Fibroblast of the aortic adventitia (primary cell): Measurements from ENCODE around the gene USP17L19. TPM values are rescaled to one million over a fixed set of nuclear protein-coding genes. Genes with fewer than 3 reads are reported as not detected.
"Not testable (repeated sequence)": the region's sequence is repeated elsewhere in the genome, so short reads cannot be mapped to it uniquely, and the experiment has no call there.

Experiments used
- DNase-seq: peaks from one replicate; pipeline ENCODE4 v3.0.0-alpha.2; 2010; ENCODE audit warnings: low read depth
- H3K4me3 ChIP-seq: 2 replicates; pipeline ENCODE4 v1.5.1; 2011; ENCODE audit warnings: low read depth, mild to moderate bottlenecking, control low read depth, low read length, moderate library complexity
- total RNA-seq: library from RNA; depleted of rRNA; stranded (reverse); fragments of >200 nt; gene quantifications from 2 replicates; pipeline ENCODE4 v1.2.3, GENCODE V29; 2012; ENCODE audit warnings: low replicate concordance

USP17L19 gene, protein sequence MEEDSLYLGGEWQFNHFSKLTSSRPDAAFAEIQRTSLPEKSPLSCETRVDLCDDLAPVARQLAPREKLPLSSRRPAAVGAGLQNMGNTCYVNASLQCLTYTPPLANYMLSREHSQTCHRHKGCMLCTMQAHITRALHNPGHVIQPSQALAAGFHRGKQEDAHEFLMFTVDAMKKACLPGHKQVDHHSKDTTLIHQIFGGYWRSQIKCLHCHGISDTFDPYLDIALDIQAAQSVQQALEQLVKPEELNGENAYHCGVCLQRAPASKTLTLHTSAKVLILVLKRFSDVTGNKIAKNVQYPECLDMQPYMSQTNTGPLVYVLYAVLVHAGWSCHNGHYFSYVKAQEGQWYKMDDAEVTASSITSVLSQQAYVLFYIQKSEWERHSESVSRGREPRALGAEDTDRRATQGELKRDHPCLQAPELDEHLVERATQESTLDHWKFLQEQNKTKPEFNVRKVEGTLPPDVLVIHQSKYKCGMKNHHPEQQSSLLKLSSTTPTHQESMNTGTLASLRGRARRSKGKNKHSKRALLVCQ
- not detected in 2 replicates for total RNA-seq

DNA sequence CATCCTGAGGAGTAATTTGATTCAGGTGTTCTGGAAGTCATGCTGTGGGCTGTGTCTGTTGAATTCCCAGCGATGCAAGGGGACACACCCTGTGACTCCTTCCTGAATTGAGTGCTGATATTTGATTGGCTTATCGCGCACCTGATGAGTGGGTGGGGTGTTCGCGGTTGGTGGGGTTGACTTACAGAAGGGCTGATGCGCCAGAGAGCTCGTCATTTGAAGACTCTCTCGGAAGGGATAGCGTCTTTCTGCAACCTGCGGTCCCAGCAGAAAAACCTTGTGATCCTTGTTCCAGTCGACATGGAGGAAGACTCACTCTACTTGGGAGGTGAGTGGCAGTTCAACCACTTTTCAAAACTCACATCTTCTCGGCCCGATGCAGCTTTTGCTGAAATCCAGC, at the start of gene USP17L19:
USP17L19 (plus strand) TSS at position 301 of the 400 bp plus-strand sequence; CDS start at position 301, 0 bp downstream.
- not testable (repeated sequence) for H3K4me3 ChIP-seq, DNase-seq

DNA sequence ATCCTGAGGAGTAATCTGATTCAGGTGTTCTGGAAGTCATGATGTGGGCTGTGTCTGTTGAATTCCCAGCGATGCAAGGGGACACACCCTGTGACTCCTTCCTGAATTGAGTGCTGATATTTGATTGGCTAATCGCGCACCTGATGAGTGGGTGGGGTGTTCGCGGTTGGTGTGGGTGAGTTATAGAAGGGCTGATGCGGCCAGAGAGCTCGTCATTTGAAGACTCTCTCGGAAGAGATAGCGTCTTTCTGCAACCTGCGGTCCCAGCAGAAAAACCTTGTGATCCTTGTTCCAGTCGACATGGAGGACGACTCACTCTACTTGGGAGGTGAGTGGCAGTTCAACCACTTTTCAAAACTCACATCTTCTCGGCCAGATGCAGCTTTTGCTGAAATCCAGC, 42.8 kb upstream of the USP17L19 start, which contains the start of gene USP17L10:
USP17L10 (plus strand) TSS at position 301 of the 400 bp plus-strand sequence; CDS start at position 301, 0 bp downstream.
- not testable (repeated sequence) for DNase-seq, H3K4me3 ChIP-seq

DNA sequence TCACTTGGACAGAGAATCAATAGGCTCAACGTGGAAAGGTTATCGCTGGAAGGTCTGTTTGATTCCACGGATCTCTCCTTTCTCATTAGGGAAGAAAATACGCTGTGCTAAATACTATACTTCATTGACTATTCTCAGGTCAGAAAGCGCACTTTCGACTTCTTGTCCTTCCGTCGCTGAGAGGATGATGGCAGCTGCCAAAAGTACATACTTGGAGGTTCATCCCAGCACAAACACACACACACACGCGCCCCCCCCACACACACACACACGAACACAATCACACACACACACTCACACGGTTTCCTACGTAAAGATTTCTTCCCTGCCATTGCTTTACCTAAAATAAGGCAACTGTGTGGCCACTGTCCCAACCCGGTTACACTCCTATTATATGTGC, 38.5 kb upstream of the USP17L19 start:
- H3K4me3 ChIP-seq, DNase-seq: not testable (repeated sequence)

DNA sequence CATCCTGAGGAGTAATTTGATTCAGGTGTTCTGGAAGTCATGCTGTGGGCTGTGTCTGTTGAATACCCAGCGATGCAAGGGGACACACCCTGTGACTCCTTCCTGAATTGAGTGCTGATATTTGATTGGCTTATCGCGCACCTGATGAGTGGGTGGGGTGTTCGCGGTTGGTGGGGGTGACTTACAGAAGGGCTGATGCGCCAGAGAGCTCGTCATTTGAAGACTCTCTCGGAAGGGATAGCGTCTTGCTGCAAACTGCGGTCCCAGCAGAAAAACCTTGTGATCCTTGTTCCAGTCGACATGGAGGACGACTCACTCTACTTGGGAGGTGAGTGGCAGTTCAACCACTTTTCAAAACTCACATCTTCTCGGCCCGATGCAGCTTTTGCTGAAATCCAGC, 38.1 kb upstream of the USP17L19 start, which contains the start of gene USP17L11:
USP17L11 (plus strand) TSS at position 301 of the 400 bp plus-strand sequence; CDS start at position 301, 0 bp downstream.
- not testable (repeated sequence) for DNase-seq, H3K4me3 ChIP-seq

DNA sequence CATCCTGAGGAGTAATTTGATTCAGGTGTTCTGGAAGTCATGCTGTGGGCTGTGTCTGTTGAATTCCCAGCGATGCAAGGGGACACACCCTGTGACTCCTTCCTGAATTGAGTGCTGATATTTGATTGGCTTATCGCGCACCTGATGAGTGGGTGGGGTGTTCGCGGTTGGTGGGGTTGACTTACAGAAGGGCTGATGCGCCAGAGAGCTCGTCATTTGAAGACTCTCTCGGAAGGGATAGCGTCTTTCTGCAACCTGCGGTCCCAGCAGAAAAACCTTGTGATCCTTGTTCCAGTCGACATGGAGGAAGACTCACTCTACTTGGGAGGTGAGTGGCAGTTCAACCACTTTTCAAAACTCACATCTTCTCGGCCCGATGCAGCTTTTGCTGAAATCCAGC, 33.3 kb upstream of the USP17L19 start, which contains the start of gene USP17L12:
USP17L12 (plus strand) TSS at position 301 of the 400 bp plus-strand sequence; CDS start at position 301, 0 bp downstream.
- DNase-seq, H3K4me3 ChIP-seq: not testable (repeated sequence)

DNA sequence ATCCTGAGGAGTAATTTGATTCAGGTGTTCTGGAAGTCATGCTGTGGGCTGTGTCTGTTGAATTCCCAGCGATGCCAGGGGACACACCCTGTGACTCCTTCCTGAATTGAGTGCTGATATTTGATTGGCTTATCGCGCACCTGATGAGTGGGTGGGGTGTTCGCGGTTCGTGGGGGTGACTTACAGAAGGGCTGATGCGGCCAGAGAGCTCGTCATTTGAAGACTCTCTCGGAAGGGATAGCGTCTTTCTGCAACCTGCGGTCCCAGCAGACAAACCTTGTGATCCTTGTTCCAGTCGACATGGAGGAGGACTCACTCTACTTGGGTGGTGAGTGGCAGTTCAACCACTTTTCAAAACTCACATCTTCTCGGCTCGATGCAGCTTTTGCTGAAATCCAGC, 28.6 kb upstream of the USP17L19 start, which contains the start of gene USP17L13:
USP17L13 (plus strand) TSS at position 301 of the 400 bp plus-strand sequence; CDS start at position 301, 0 bp downstream.
- H3K4me3 ChIP-seq, DNase-seq: not testable (repeated sequence)

DNA sequence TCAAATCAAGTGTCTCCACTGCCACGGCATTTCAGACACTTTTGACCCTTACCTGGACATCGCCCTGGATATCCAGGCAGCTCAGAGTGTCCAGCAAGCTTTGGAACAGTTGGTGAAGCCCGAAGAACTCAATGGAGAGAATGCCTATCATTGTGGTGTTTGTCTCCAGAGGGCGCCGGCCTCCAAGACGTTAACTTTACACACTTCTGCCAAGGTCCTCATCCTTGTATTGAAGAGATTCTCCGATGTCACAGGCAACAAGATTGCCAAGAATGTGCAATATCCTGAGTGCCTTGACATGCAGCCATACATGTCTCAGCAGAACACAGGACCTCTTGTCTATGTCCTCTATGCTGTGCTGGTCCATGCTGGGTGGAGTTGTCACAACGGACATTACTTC, 22.9 kb upstream of the USP17L19 start:
- not testable (repeated sequence) for H3K4me3 ChIP-seq

DNA sequence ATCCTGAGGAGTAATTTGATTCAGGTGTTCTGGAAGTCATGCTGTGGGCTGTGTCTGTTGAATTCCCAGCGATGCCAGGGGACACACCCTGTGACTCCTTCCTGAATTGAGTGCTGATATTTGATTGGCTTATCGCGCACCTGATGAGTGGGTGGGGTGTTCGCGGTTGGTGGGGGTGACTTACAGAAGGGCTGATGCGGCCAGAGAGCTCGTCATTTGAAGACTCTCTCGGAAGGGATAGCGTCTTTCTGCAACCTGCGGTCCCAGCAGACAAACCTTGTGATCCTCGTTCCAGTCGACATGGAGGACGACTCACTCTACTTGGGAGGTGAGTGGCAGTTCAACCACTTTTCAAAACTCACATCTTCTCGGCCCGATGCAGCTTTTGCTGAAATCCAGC, 19.1 kb upstream of the USP17L19 start, which contains the start of gene USP17L15:
USP17L15 (plus strand) TSS at position 301 of the 400 bp plus-strand sequence; CDS start at position 301, 0 bp downstream.
- H3K4me3 ChIP-seq, DNase-seq: not testable (repeated sequence)

More for the DNA sequence above, 22.9 kb upstream of the USP17L19 start:
- not testable (repeated sequence) for DNase-seq

DNA sequence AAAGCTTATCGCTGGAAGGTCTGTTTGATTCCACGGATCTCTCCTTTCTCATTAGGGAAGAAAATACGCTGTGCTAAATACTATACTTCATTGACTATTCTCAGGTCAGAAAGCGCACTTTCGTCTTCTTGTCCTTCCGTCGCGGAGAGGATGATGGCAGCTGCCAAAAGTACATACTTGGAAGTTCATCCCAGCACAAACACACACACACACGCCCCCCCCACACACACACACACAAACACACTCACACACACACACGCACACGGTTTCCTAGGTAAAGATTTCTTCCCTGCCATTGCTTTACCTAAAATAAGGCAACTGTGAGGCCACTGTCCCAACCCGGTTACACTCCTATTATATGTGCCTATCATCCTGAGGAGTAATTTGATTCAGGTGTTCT, 14.7 kb upstream of the USP17L19 start:
- H3K4me3 ChIP-seq, DNase-seq: not testable (repeated sequence)

DNA sequence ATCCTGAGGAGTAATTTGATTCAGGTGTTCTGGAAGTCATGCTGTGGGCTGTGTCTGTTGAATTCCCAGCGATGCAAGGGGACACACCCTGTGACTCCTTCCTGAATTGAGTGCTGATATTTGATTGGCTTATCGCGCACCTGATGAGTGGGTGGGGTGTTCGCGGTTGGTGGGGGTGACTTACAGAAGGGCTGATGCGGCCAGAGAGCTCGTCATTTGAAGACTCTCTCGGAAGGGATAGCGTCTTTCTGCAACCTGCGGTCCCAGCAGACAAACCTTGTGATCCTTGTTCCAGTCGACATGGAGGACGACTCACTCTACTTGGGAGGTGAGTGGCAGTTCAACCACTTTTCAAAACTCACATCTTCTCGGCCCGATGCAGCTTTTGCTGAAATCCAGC, 9.6 kb upstream of the USP17L19 start, which contains the start of gene USP17L17:
USP17L17 (plus strand) TSS at position 301 of the 400 bp plus-strand sequence; CDS start at position 301, 0 bp downstream.
- DNase-seq, H3K4me3 ChIP-seq: not testable (repeated sequence)

DNA sequence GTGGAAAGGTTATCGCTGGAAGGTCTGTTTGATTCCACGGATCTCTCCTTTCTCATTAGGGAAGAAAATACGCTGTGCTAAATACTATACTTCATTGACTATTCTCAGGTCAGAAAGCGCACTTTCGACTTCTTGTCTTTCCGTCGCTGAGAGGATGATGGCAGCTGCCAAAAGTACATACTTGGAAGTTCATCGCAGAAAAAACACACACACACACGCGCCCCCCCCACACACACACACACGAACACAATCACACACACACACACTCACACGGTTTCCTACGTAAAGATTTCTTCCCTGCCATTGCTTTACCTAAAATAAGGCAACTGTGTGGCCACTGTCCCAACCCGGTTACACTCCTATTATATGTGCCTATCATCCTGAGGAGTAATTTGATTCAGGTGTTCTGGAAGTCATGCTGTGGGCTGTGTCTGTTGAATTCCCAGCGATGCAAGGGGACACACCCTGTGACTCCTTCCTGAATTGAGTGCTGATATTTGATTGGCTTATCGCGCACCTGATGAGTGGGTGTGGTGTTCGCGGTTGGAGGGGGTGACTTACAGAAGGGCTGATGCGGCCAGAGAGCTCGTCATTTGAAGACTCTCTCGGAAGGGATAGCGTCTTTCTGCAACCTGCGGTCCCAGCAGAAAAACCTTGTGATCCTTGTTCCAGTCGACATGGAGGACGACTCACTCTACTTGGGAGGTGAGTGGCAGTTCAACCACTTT, 5.1 kb upstream of the USP17L19 start, which contains the start of gene USP17L18:
USP17L18 (plus strand) TSS at position 678 of the 728 bp plus-strand sequence; CDS start at position 678, 0 bp downstream.
- H3K4me3 ChIP-seq, DNase-seq: not testable (repeated sequence)

DNA sequence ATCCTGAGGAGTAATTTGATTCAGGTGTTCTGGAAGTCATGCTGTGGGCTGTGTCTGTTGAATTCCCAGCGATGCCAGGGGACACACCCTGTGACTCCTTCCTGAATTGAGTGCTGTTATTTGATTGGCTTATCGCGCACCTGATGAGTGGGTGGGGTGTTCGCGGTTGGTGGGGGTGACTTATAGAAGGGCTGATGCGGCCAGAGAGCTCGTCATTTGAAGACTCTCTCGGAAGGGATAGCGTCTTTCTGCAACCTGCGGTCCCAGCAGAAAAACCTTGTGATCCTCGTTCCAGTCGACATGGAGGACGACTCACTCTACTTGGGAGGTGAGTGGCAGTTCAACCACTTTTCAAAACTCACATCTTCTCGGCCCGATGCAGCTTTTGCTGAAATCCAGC, 4.6 kb downstream of the USP17L19 start, which contains the start of gene USP17L20:
USP17L20 (plus strand) TSS at position 301 of the 400 bp plus-strand sequence; CDS start at position 301, 0 bp downstream.
- not testable (repeated sequence) for DNase-seq, H3K4me3 ChIP-seq

DNA sequence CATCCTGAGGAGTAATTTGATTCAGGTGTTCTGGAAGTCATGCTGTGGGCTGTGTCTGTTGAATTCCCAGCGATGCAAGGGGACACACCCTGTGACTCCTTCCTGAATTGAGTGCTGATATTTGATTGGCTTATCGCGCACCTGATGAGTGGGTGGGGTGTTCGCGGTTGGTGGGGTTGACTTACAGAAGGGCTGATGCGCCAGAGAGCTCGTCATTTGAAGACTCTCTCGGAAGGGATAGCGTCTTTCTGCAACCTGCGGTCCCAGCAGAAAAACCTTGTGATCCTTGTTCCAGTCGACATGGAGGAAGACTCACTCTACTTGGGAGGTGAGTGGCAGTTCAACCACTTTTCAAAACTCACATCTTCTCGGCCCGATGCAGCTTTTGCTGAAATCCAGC, 9.4 kb downstream of the USP17L19 start, which contains the start of gene USP17L21:
USP17L21 (plus strand) TSS at position 301 of the 400 bp plus-strand sequence; CDS start at position 301, 0 bp downstream.
- not testable (repeated sequence) for DNase-seq, H3K4me3 ChIP-seq

DNA sequence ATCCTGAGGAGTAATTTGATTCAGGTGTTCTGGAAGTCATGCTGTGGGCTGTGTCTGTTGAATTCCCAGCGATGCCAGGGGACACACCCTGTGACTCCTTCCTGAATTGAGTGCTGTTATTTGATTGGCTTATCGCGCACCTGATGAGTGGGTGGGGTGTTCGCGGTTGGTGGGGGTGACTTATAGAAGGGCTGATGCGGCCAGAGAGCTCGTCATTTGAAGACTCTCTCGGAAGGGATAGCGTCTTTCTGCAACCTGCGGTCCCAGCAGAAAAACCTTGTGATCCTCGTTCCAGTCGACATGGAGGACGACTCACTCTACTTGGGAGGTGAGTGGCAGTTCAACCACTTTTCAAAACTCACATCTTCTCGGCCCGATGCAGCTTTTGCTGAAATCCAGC, 14.1 kb downstream of the USP17L19 start, which contains the start of gene USP17L22:
USP17L22 (plus strand) TSS at position 301 of the 400 bp plus-strand sequence; CDS start at position 301, 0 bp downstream.
- DNase-seq, H3K4me3 ChIP-seq: not testable (repeated sequence)

DNA sequence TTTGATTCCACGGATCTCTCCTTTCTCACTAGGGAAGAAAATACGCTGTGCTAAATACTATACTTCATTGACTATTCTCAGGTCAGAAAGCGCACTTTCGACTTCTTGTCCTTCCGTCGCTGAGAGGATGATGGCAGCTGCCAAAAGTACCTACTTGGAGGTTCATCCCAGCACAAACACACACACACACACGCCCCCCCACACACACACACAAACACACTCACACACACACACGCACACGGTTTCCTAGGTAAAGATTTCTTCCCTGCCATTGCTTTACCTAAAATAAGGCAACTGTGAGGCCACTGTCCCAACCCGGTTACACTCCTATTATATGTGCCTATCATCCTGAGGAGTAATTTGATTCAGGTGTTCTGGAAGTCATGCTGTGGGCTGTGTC, 18.5 kb downstream of the USP17L19 start:
- not testable (repeated sequence) for DNase-seq, H3K4me3 ChIP-seq
